ENCODE data around the gene SKOR1. TPM values are rescaled to one million over a fixed set of nuclear protein-coding genes. Genes with fewer than 3 reads are reported as not detected.

Gene SKOR1
- total and polyA plus RNA-seq, 10 of the 15 experiments (the other 5 are each of a cell fraction or from before 2014, with no cell fraction given): 0.04 to 0.36 (median 0.10) TPM; not detected in 4

DNA sequence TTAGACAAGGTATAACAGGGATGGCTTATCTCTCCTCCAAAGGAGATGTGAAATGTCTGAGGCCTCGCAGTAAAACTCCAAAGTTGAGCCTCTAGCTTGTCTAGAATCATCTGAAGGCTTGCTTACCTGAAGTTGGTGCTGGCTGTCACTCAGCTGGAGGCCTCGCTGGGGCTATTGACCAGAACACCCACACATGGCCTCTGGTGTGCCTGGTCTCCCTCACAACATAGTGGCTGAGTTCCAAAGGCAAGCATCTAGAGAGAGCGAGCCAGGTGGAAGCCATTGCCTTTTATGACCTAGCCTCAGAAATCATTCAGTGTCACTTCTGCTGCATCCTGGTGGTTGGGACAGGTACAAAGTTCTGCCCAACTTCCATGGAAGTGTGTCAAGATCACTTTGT, 31.9 kb downstream of the SKOR1 start:
- ChIA-PET POLR2A (interaction anchor here (1.0 to 1.1 kb wide), 2 partner anchors 197 to 424 kb away, joined by 3 to 7 read pairs; partner anchors contain the start of gene PIAS1), SMC1A (ENCODE audit: uncharacterized antibody, unreplicated experiment) (interaction anchor here (1.0 to 5.4 kb wide), 4 partner anchors 9 to 194 kb away, joined by 3 to 29 read pairs (median 4); partner anchors contain the start of gene RNU6-1), CTCF (interaction anchor here (1.2 kb wide), 1 partner anchor 400 kb away, joined by 3 read pairs; no protein-coding TSS in a partner anchor), RAD21 (ENCODE audit: unreplicated experiment) (interaction anchor here (1.2 to 1.3 kb wide), 2 partner anchors 16 to 196 kb away, joined by 3 to 6 read pairs; no protein-coding TSS in a partner anchor)
- H4K20me1 ChIP-seq (ENCODE audit: control insufficient read depth, insufficient read depth): no peaks in the 10 kb centered on the region
- H3K9ac ChIP-seq (ENCODE audit: control insufficient read depth, insufficient read depth, low read length): no peak overlapping the region
- ATAC-seq (no peak), DNase-seq (ENCODE audit: low read depth, low spot score) (no peak), FAIRE-seq (no peak)
- H3K4me3 ChIP-seq: no peak overlapping the region
- no peaks in the 10 kb centered on the region for H3K79me2 ChIP-seq (ENCODE audit: control insufficient read depth, insufficient read depth, low read length)
- TF ChIP-seq PKNOX1 (IDR thresholded peaks at IDR 0.05): peak; percentile 63
- TF ChIP-seq SIN3A (IDR thresholded peaks at IDR 0.05; ENCODE audit: low read depth, low read length): no peak
- TF ChIP-seq ZBTB11 (CRISPR knock-in tag; IDR thresholded peaks at IDR 0.05): no peak
- no peak for TF ChIP-seq ATF7 (IDR thresholded peaks at IDR 0.05; ENCODE audit: low read depth)
- TF ChIP-seq, protein P1, sequence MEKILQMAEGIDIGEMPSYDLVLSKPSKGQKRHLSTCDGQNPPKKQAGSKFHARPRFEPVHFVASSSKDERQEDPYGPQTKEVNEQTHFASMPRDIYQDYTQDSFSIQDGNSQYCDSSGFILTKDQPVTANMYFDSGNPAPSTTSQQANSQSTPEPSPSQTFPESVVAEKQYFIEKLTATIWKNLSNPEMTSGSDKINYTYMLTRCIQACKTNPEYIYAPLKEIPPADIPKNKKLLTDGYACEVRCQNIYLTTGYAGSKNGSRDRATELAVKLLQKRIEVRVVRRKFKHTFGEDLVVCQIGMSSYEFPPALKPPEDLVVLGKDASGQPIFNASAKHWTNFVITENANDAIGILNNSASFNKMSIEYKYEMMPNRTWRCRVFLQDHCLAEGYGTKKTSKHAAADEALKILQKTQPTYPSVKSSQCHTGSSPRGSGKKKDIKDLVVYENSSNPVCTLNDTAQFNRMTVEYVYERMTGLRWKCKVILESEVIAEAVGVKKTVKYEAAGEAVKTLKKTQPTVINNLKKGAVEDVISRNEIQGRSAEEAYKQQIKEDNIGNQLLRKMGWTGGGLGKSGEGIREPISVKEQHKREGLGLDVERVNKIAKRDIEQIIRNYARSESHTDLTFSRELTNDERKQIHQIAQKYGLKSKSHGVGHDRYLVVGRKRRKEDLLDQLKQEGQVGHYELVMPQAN (conservative IDR thresholded peaks at IDR 0.05): no peak
- TF ChIP-seq PBX3 (IDR thresholded peaks at IDR 0.05; ENCODE audit: insufficient replicate concordance, low read depth, low read length): peak; percentile 34
- no peak for TF ChIP-seq MEF2A (IDR thresholded peaks at IDR 0.05; ENCODE audit: insufficient read depth, low read depth, low read length)
- TF ChIP-seq CHD1 (IDR thresholded peaks at IDR 0.05; ENCODE audit: low read depth, low read length): no peak
- in situ Hi-C loops (cut with MboI) (no loop called here), intact Hi-C loops (cut with micrococcal nuclease; ENCODE audit: unreplicated experiment) (no loop called here)
- no peak overlapping the region for H3K4me2 ChIP-seq (ENCODE audit: control insufficient read depth, insufficient read depth)
- no peaks in the 10 kb centered on the region for H3K9me3 ChIP-seq (replicated peaks; ENCODE audit: control insufficient read depth, insufficient read depth, low read length)
- BruUV-seq (replicated peaks): no TSS peak
- H3K36me3 ChIP-seq (ENCODE audit: control insufficient read depth in 2 of 2, insufficient read depth in 2 of 2, low read length in 1 of 2): no peaks in the 10 kb centered on the region
- H3K27ac ChIP-seq (ENCODE audit: control insufficient read depth, insufficient read depth): no peak overlapping the region
- WGBS (ENCODE audit: insufficient coverage, insufficient replicate concordance, low lambda C conversion rate, missing lambda C conversion rate): 95% methylated on average over 3 of the region's 3 CpGs
- no peaks in the 10 kb centered on the region for H3K27me3 ChIP-seq (replicated peaks in 1 of 2; ENCODE audit: control insufficient read depth in 2 of 2, insufficient read depth in 2 of 2, low read length in 1 of 2)
- H3K4me1 ChIP-seq (ENCODE audit: control insufficient read depth, insufficient read depth, low read length): peaks cover 41% of the 10 kb centered on the region
- no peak overlapping the region for H2AFZ ChIP-seq (ENCODE audit: control insufficient read depth, low read depth, low read length)

Data from GM12878 (cell line).